SJSA1 (cell line): ENCODE results near the gene TAAR6. TPM values are rescaled to one million over a fixed set of nuclear protein-coding genes. Genes with fewer than 3 reads are reported as not detected.
"Not testable (repeated sequence)": the region's sequence is repeated elsewhere in the genome, so short reads cannot be mapped to it uniquely, and the experiment has no call there.

Source experiments
- DNase-seq, 2 experiments: peaks; one replicate each; pipeline ENCODE4 v3.0.0-alpha.2; 2015 to 2020; ENCODE audit warnings: low spot score in 2 of 2, low read depth in 1 of 2
- H3K27ac ChIP-seq: fragments of 250-450 bp; sonication (Bioruptor Pico); 2 replicates; pipeline ENCODE4 v1.5.1; 2020; ENCODE audit warnings: mild to moderate bottlenecking, moderate library complexity
- H3K27me3 ChIP-seq: fragments of 250-450 bp; sonication (Bioruptor Pico); replicated peaks from 2 replicates; pipeline ENCODE4 v1.5.1; 2020; ENCODE audit warnings: mild to moderate bottlenecking, moderate library complexity
- H3K36me3 ChIP-seq: fragments of 250-450 bp; sonication (Bioruptor Pico); 2 replicates; pipeline ENCODE4 v1.5.1; 2020; ENCODE audit warnings: mild to moderate bottlenecking
- H3K4me1 ChIP-seq: fragments of 250-450 bp; sonication (Bioruptor Pico); replicated peaks from 2 replicates; pipeline ENCODE4 v1.6.1; 2021; ENCODE audit warnings: mild to moderate bottlenecking
- H3K4me3 ChIP-seq: fragments of 250-450 bp; sonication (Bioruptor Pico); 2 replicates; pipeline ENCODE4 v1.5.1; 2020; ENCODE audit warnings: mild to moderate bottlenecking
- H3K9me3 ChIP-seq: fragments of 250-450 bp; sonication (Bioruptor Pico); replicated peaks from 2 replicates; pipeline ENCODE4 v1.5.1; 2020; ENCODE audit warnings: mild to moderate bottlenecking
- total RNA-seq: library from RNA; depleted of rRNA; stranded (reverse); fragments of >200 nt; shearing (Covaris generic); gene quantifications from 2 replicates; pipeline ENCODE4 v1.2.3, GENCODE V29; 2014; rRNA removed

Gene TAAR6, protein sequence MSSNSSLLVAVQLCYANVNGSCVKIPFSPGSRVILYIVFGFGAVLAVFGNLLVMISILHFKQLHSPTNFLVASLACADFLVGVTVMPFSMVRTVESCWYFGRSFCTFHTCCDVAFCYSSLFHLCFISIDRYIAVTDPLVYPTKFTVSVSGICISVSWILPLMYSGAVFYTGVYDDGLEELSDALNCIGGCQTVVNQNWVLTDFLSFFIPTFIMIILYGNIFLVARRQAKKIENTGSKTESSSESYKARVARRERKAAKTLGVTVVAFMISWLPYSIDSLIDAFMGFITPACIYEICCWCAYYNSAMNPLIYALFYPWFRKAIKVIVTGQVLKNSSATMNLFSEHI
- total RNA-seq = not detected in 2 replicates

DNA sequence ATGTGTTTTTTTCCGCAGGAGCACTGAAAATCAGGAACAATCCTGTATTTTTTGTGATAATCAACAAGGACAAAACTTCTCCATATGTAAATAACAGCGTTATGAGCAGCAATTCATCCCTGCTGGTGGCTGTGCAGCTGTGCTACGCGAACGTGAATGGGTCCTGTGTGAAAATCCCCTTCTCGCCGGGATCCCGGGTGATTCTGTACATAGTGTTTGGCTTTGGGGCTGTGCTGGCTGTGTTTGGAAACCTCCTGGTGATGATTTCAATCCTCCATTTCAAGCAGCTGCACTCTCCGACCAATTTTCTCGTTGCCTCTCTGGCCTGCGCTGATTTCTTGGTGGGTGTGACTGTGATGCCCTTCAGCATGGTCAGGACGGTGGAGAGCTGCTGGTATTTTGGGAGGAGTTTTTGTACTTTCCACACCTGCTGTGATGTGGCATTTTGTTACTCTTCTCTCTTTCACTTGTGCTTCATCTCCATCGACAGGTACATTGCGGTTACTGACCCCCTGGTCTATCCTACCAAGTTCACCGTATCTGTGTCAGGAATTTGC, at the start of gene TAAR6:
Gene TAAR6 (plus strand): TSS at position 102 of the 557 bp plus-strand sequence. CDS start 0 bp downstream, at position 102.
- H3K27me3 ChIP-seq = peaks cover 18% of the 10 kb centered on the region

DNA sequence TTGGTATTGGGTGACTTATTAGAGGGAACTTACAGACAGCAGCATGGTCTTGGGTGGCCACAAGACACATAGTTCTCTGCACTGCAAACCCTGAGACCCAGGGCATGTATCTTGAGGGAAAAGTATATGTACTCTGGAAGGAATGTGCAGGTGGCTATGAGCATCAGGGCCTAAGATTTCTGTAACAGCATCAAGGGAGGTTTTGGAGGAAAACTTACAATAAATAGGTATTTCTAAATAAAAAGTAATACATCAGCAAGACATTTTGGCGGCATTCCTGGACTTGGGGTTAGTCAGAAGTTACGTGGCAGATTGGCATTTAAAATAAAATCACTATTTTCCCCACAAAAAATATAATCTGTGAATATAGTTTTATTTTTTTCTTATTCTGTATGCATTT, 49.2 kb upstream of the TAAR6 start:
- Histone ChIP-seq H3K4me1 (no peaks in the 10 kb centered on the region), H3K4me3 (no peak overlapping the region), H3K27ac (no peak overlapping the region), H3K36me3 (no peaks in the 10 kb centered on the region), H3K27me3 (peaks cover 31% of the 10 kb centered on the region), H3K9me3 (no peaks in the 10 kb centered on the region)
- DNase-seq = no peak

More for the DNA sequence above, at the start of gene TAAR6:
- no peaks in the 10 kb centered on the region for H3K9me3 ChIP-seq
- no peak for DNase-seq
- H3K4me3 ChIP-seq = no peak within 1 kb of the TSS
- no peaks in the 10 kb centered on the region for H3K4me1 ChIP-seq
- no peak within 1 kb of the TSS for H3K27ac ChIP-seq
- H3K36me3 ChIP-seq = no peaks in the 10 kb centered on the region

DNA sequence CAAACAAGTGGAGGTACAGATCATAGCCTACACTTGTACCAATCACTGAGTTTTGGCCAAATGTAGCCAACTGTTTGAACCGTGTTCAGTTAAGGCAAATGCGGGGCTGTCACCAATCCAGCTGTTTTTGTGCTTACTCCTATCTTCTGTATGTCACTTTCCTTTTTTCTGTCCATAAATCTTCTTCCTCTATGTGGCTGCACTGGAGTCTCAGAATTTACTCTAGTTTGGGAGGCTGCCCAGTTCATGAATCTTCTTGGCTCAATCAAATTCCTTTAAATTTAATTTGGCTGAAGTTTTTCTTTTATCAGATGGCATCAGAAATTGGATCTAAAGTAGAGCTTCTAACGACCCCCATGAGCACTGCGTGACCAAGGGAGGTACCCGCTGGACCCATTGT, 45.5 kb upstream of the TAAR6 start:
- Histone ChIP-seq H3K4me3 (no peak overlapping the region), H3K4me1 (no peaks in the 10 kb centered on the region), H3K27ac (no peak overlapping the region), H3K27me3 (peaks cover 29% of the 10 kb centered on the region; the same call in 1 of the 2 replicates), H3K36me3 (no peaks in the 10 kb centered on the region), H3K9me3 (no peaks in the 10 kb centered on the region)
- no peak for DNase-seq

DNA sequence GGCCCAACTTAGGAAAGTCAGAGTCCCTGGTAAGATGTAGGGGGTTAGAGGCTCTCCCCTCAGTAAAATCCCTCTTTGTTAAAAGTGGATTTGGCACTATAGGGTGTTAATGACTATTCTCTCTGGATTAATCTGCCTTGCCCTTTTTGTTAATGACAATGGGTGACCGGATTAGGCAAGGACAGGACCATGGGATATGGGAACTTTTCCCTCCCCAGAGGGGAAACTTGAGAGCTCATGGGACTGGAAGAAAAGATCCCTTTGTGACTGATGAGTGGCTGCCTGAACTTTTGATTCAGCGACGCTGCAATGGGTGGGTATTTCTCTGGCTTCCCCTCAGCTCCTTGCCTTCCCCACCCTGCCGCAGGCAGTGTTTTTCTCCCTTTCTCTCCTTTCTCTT, 44.3 kb upstream of the TAAR6 start:
- Histone ChIP-seq H3K27me3 (peaks cover 32% of the 10 kb centered on the region; the same call in 1 of the 2 replicates), H3K4me1 (no peaks in the 10 kb centered on the region), H3K27ac (no peak overlapping the region), H3K4me3 (no peak overlapping the region), H3K36me3 (no peaks in the 10 kb centered on the region), H3K9me3 (no peaks in the 10 kb centered on the region)
- no peak for DNase-seq

- Histone ChIP-seq H3K4me1 (no peaks in the 10 kb centered on the region), H3K4me3 (no peak overlapping the region), H3K27ac (no peak overlapping the region), H3K9me3 (no peaks in the 10 kb centered on the region), H3K36me3 (no peaks in the 10 kb centered on the region), H3K27me3 (peaks cover 26% of the 10 kb centered on the region; the same call in 1 of the 2 replicates)
- no peak for DNase-seq
These were observed 43.7 kb upstream of the TAAR6 start for GRCh38 chr6:132526461-132526860.

- no peaks in the 10 kb centered on the region for H3K9me3 ChIP-seq
- no peak overlapping the region for H3K4me3 ChIP-seq
- no peaks in the 10 kb centered on the region for H3K4me1 ChIP-seq
- H3K27me3 ChIP-seq = peaks cover 25% of the 10 kb centered on the region; the same call in 1 of the 2 replicates
- DNase-seq = no peak
- no peak overlapping the region for H3K27ac ChIP-seq
- no peaks in the 10 kb centered on the region for H3K36me3 ChIP-seq
These were observed 42.3 kb upstream of the TAAR6 start for GRCh38 chr6:132527791-132528190.

- Histone ChIP-seq H3K4me1 (no peaks in the 10 kb centered on the region), H3K36me3 (no peaks in the 10 kb centered on the region), H3K27me3 (peaks cover 14% of the 10 kb centered on the region; the same call in 1 of the 2 replicates), H3K27ac (no peak overlapping the region), H3K4me3 (no peak overlapping the region), H3K9me3 (no peaks in the 10 kb centered on the region)
- DNase-seq = peak; percentile 25 to 61
These were observed 39.7 kb upstream of the TAAR6 start for GRCh38 chr6:132530293-132530974.

DNA sequence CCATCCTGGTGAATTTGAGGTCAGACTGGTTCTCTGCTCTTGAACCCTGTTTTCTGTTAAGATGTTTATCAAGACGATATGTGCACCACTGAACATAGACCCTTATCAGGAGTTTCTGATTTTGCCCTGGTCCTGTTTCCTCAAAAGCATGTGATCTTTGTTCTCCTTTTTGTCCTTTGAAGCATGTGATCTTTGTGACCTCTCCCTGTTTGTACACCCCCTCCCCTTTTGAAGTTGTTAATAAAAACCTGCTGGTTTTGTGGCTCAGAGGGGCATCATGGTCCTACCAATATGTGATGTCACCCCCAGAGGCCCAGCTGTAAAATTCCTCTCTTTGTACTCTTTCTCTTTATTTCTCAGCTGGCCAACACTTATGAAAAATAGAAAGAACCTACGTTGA, 35.6 kb upstream of the TAAR6 start:
- not testable (repeated sequence) for DNase-seq, H3K4me3 ChIP-seq
- H3K27me3 ChIP-seq = peaks cover 15% of the 10 kb centered on the region; the same call in 1 of the 2 replicates

GRCh38 chr6:132537145-132537544, 33.0 kb upstream of the TAAR6 start:
- Histone ChIP-seq H3K27ac (no peak overlapping the region), H3K4me1 (no peaks in the 10 kb centered on the region), H3K36me3 (no peaks in the 10 kb centered on the region), H3K27me3 (peaks cover 17% of the 10 kb centered on the region; the same call in 1 of the 2 replicates), H3K9me3 (no peaks in the 10 kb centered on the region), H3K4me3 (no peak overlapping the region)
- DNase-seq = no peak

More for the DNA sequence above, 35.6 kb upstream of the TAAR6 start:
- not testable (repeated sequence) for H3K9me3 ChIP-seq, H3K27ac ChIP-seq, H3K36me3 ChIP-seq, H3K4me1 ChIP-seq

- no peak within 1 kb of the TSS for H3K27ac ChIP-seq
- H3K4me3 ChIP-seq = no peak within 1 kb of the TSS
- no peaks in the 10 kb centered on the region for H3K4me1 ChIP-seq
- H3K9me3 ChIP-seq = no peaks in the 10 kb centered on the region
- peaks cover 23% of the 10 kb centered on the region for H3K27me3 ChIP-seq
- H3K36me3 ChIP-seq = no peaks in the 10 kb centered on the region
- DNase-seq = no peak
These were observed 32.1 kb upstream of the TAAR6 start, which contains the start of gene TAAR9 for GRCh38 chr6:132537977-132538376. TAAR9 (plus strand) TSS chr6:132538277; CDS start chr6:132538290, 13 bp downstream.

DNA sequence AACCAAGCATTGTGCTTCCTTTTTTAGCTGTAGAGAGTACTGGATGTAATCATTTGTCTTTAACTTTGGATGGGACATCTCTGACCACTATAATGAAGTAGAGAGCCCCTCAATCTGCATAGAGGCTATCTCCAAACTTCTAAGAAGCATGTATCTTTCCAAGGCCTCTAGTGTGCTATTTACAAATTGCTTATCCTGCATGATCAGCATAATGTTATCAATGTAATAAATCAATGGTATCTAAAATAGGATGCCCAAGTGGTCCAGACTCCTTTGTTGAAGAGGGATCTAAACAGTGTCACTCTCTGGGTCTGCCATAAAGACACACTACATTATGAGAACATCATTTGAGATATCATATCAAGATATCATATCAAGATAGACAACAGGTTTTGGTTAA, 25.3 kb upstream of the TAAR6 start:
- no peaks in the 10 kb centered on the region for H3K9me3 ChIP-seq

DNA sequence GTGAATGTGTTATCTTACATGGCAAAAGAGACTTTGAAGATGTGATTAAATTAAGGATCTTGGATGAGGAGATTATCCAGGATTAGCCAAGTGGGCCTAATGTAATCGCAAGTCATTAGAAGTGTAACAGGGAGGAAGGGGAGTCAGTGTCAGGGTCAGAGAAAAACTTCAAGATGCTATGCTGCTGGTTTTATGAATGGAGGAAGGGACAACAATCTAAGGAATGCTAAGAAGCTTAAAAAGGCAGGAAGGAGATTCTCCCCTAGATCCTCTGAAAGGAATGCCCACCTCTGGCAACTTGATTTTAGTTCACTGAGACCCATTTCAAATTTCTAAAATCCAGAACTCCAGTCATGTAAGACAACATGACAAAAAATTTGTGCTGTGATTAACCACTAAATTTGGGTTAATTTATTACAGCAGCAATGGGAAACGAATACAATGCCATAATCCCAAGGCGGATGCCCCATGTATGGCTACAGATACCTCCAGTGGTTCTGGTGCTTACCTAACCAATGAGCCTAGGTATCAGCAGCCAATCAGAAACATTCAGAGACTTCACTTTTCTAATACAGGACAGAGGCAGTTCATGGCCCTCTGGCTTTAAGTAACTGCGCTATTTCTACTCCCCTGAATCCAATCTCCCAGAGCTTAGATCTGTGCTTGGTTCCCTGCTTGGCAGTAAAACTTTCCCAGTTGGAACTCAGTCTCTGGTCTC, 21.2 kb upstream of the TAAR6 start:
- no peaks in the 10 kb centered on the region for H3K36me3 ChIP-seq
- no peak overlapping the region for H3K4me3 ChIP-seq
- peaks cover 6% of the 10 kb centered on the region; the same call in 1 of the 2 replicates for H3K27me3 ChIP-seq
- no peak for DNase-seq
- no peaks in the 10 kb centered on the region for H3K4me1 ChIP-seq
- no peaks in the 10 kb centered on the region for H3K9me3 ChIP-seq
- no peak overlapping the region for H3K27ac ChIP-seq

More for the DNA sequence above, 25.3 kb upstream of the TAAR6 start:
- no peak overlapping the region for H3K27ac ChIP-seq
- peaks cover 15% of the 10 kb centered on the region for H3K27me3 ChIP-seq
- DNase-seq = no peak
- no peaks in the 10 kb centered on the region for H3K36me3 ChIP-seq
- no peaks in the 10 kb centered on the region for H3K4me1 ChIP-seq
- H3K4me3 ChIP-seq = no peak overlapping the region

DNA sequence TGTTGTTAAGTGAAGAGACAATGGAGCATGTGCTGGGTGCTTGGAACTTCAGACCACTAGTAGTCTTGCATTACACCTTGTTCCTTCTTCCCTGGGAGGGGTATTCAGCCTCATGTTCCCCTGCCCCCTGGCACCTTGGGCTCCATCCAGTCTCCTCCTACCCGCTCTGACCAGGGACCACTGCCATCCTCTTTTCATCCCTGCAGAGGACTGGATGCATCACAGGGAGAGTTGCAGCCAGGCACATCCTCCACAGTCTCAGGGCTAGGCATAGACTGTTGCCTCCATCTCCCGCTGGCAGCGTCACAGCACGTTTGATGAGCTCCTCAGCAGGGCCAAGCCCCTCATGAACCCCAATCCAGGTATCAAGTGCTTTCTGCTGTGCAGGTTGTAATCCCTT, 18.9 kb upstream of the TAAR6 start:
- no peak overlapping the region for H3K4me3 ChIP-seq

More for the DNA sequence above, 18.9 kb upstream of the TAAR6 start:
- peaks cover 3% of the 10 kb centered on the region; the same call in 1 of the 2 replicates for H3K27me3 ChIP-seq
- no peaks in the 10 kb centered on the region for H3K4me1 ChIP-seq
- no peak for DNase-seq
- no peaks in the 10 kb centered on the region for H3K9me3 ChIP-seq
- no peaks in the 10 kb centered on the region for H3K36me3 ChIP-seq
- no peak overlapping the region for H3K27ac ChIP-seq
